Colonic mucosa (tissue), 4 donors: Measurements from ENCODE around the gene MYL12A. TPM values are rescaled to one million over a fixed set of nuclear protein-coding genes. Genes with fewer than 3 reads are reported as not detected.

ENCODE experiments used
- DNase-seq: peaks from one replicate; pipeline ENCODE4 v3.0.0-alpha.2; 2020
- H3K27ac ChIP-seq: fragments of 200-600 bp; one replicate; pipeline ENCODE4 v1.8.0; 2021
- H3K27me3 ChIP-seq: fragments of 200-600 bp; one replicate; pipeline ENCODE4 v1.8.0; 2021
- H3K36me3 ChIP-seq: fragments of 200-600 bp; one replicate; pipeline ENCODE4 v1.8.0; 2021
- H3K4me1 ChIP-seq: fragments of 200-600 bp; one replicate; pipeline ENCODE4 v1.8.0; 2021; ENCODE audit warnings: mild to moderate bottlenecking
- H3K4me3 ChIP-seq: fragments of 200-600 bp; one replicate; pipeline ENCODE4 v1.8.0; 2021
- H3K9ac ChIP-seq, 2 donors: one replicate each; pipeline ENCODE4 v1.7.0; 2013; ENCODE audit warnings: control low read depth in 2 of 2, low read depth in 2 of 2, low read length in 2 of 2
- H3K9me3 ChIP-seq: fragments of 200-600 bp; one replicate; pipeline ENCODE4 v1.8.0; 2021
- CTCF ChIP-seq: fragments of 200-600 bp; IDR thresholded peaks from one replicate; pipeline ENCODE4 v1.8.0; 2022; ENCODE audit warnings: antibody characterized with exemption, mild to moderate bottlenecking
- intact Hi-C: fragments of 100-400 bp; cut with DNase I; formaldehyde crosslinking; loops from one replicate; pipeline ENCODE4 v1.14.1; 2022
- total RNA-seq, 2 donors: library from RNA; stranded (reverse); fragmentation: NEBNext Ultra II Directional in 1 of 2; extraction: Animal tissue kit (Norgen Biotek cat#: 25700) in 1 of 2; gene quantifications; one replicate each; pipeline ENCODE4 v1.2.1, GENCODE V29; 2021
- donor health status: healthy.
- donor health status: DM: no; HTN: no; CAD: no.
- donor health status: DM: no; HTN: no; CAD: no.

Gene MYL12A
- total RNA-seq, 2 donors from 2014 or later: 338 to 537 TPM

- Histone ChIP-seq H3K36me3 (no peaks in the 10 kb centered on the region), H3K9me3 (no peaks in the 10 kb centered on the region), H3K9ac (peak overlapping the region; percentile 99), H3K27ac (peak overlapping the region; percentile 90), H3K4me3 (peak overlapping the region; percentile 82), H3K4me1 (peaks cover 16% of the 10 kb centered on the region), H3K27me3 (no peaks in the 10 kb centered on the region)
- DNase-seq: no peak
- no peak for TF ChIP-seq CTCF
- intact Hi-C loops: no loop called here
These were observed 13.4 kb downstream of the MYL12A start for GRCh38 chr18:3260995-3261372.

DNA sequence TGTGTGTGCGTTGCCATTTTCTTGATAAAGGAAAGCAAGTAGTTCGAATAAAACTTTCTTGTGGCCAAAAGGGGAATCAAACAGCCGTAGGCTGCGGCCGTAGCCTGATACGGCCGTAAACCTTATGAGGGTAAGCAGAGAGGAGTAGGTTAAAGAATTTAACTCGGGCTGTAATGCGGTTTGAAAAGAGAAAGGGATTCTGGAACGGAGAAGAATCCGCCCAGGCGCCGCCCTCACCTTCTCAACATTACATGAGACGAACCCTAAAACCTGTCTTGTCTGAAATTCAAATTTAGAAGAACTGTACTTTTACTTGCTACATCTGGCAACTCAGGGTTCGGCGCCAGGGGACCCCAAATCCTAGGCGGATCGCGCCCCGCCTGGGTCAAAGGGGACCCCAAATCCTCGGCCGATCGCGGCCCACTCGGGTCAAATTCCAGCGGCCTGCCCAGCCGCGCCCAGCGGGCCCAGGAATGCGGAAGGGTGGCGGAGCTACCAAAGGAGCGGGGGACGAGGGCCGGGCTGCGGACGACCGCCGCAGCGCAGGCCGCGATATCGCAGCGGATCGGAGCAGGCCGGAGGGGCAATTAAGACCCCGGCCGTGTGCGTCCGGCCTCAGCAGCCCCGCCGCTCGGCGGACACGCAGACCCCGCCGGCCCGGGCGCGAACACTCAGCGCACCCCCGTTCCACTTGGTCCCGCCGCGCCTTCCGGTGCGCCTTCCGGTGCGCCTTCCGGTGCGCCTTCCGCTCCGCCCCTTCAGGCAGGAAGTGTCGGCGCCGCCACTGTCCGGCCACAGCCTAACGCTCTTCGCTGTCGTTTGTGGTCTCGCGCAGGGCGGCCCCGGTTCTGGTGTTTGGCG lies 14.0 kb downstream of the MYL12A start, which contains the start of gene MYL12B:
MYL12B (plus strand) TSS at position 761 of the 861 bp plus-strand sequence. CDS start 10,766 bp downstream, outside the sequence.
- Histone ChIP-seq H3K4me1 (peaks cover 16% of the 10 kb centered on the region), H3K9ac (peak within 1 kb of the TSS; percentile 99), H3K27ac (peak within 1 kb of the TSS; percentile 90), H3K36me3 (no peaks in the 10 kb centered on the region), H3K9me3 (no peaks in the 10 kb centered on the region), H3K27me3 (no peaks in the 10 kb centered on the region), H3K4me3 (peak within 1 kb of the TSS; percentile 82)
- no peak for TF ChIP-seq CTCF
- peak; percentile 88 for DNase-seq
- intact Hi-C loops: no loop called here

- DNase-seq: peak; percentile 41
- intact Hi-C loops: no loop called here
These were observed 14.9 kb downstream of the MYL12A start for GRCh38 chr18:3262234-3263131.

DNA sequence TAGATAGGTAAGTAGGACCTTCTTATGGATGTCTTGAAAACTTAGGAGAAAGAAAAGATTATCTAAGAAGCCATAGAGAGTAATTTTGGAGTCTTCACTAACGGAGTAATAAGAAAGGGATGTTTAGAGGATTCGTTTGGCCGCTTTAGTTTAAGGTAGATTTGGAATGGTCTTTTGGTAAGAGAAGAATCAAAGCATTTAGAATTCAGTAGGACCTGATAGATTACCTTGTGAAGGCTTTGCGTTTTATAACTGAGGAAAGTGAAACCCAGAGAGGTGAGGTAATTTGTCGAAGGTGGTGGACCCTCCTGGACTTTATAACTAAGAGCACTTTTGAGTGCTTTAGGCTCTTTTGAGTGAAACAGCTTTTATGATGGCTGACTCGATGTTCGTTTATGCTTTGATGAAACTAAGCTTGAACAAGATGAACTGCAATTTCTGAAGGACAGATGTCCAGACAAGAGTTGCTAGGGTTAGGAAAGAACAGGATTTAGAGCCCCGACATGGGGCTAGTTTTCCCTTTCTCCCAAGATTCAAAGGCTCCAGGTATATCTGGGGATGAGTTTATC lies 15.6 kb downstream of the MYL12A start:
- no peak for TF ChIP-seq CTCF
- H3K9me3 ChIP-seq: no peaks in the 10 kb centered on the region
- H3K9ac ChIP-seq: peak overlapping the region; percentile 99
- intact Hi-C loops: no loop called here
- no peaks in the 10 kb centered on the region for H3K27me3 ChIP-seq
- H3K27ac ChIP-seq: peak overlapping the region; percentile 90
- H3K4me3 ChIP-seq: peak overlapping the region; percentile 82
- H3K36me3 ChIP-seq: no peaks in the 10 kb centered on the region
- H3K4me1 ChIP-seq: peaks cover 26% of the 10 kb centered on the region
- no peak for DNase-seq

More at GRCh38 chr18:3262234-3263131, 14.9 kb downstream of the MYL12A start:
- peaks cover 19% of the 10 kb centered on the region for H3K4me1 ChIP-seq
- no peaks in the 10 kb centered on the region for H3K27me3 ChIP-seq
- H3K9me3 ChIP-seq: no peaks in the 10 kb centered on the region
- no peak for TF ChIP-seq CTCF
- H3K36me3 ChIP-seq: no peaks in the 10 kb centered on the region
- peak overlapping the region; percentile 99 for H3K9ac ChIP-seq
- peak overlapping the region; percentile 90 for H3K27ac ChIP-seq
- H3K4me3 ChIP-seq: peak overlapping the region; percentile 82

DNA sequence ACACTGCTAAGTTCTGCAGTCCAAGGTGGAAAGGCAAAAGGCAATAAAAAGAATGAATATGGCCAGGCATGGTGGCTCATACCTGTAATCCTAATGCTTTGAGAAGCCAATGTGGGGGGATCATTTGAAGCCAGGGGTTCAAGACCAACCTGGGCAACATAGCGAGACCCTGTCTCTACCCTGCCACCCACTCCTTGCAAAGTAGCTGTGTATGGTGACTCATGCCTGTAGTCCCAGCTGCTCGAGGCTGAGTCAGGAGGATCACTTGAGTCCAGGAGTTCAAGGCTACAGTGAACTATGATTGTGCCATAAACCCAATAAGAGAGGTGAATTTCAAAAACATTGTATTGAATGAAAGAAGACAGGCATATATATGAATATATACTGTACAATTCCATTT lies 16.8 kb downstream of the MYL12A start:
- TF ChIP-seq CTCF: no peak
- H3K27ac ChIP-seq: peak overlapping the region; percentile 5
- H3K4me1 ChIP-seq: peaks cover 32% of the 10 kb centered on the region
- H3K9me3 ChIP-seq: no peaks in the 10 kb centered on the region
- DNase-seq: no peak
- H3K9ac ChIP-seq: no peak overlapping the region
- intact Hi-C loops: no loop called here
- no peaks in the 10 kb centered on the region for H3K27me3 ChIP-seq
- H3K4me3 ChIP-seq: peak overlapping the region; percentile 82
- H3K36me3 ChIP-seq: no peaks in the 10 kb centered on the region
